Mucosa of stomach (tissue), 1 donor: ENCODE data around the gene SPINT3.

Experiments used
- H3K27me3 ChIP-seq: one replicate; pipeline ENCODE4 v1.7.0; 2013; ENCODE audit warnings: mild to moderate bottlenecking, low read length; ENCODE audit not compliant: control insufficient read depth, insufficient read depth
- H3K36me3 ChIP-seq: one replicate; pipeline ENCODE4 v1.7.0; 2013; ENCODE audit warnings: low read length; ENCODE audit not compliant: control insufficient read depth, insufficient read depth
- H3K4me1 ChIP-seq: one replicate; pipeline ENCODE4 v1.7.0; 2013; ENCODE audit warnings: mild to moderate bottlenecking, low read length; ENCODE audit not compliant: control insufficient read depth, insufficient read depth
- H3K4me3 ChIP-seq: one replicate; pipeline ENCODE4 v1.7.0; 2013; ENCODE audit warnings: low read length
- H3K9ac ChIP-seq: one replicate; pipeline ENCODE4 v1.7.0; 2013; ENCODE audit warnings: mild to moderate bottlenecking, low read length, moderate library complexity
- H3K9me3 ChIP-seq: one replicate; pipeline ENCODE4 v1.7.0; 2013; ENCODE audit warnings: mild to moderate bottlenecking, low read length, moderate library complexity; ENCODE audit not compliant: control insufficient read depth
- donor health status: Pancreatic carcinoma.

The SPINT3 gene

DNA sequence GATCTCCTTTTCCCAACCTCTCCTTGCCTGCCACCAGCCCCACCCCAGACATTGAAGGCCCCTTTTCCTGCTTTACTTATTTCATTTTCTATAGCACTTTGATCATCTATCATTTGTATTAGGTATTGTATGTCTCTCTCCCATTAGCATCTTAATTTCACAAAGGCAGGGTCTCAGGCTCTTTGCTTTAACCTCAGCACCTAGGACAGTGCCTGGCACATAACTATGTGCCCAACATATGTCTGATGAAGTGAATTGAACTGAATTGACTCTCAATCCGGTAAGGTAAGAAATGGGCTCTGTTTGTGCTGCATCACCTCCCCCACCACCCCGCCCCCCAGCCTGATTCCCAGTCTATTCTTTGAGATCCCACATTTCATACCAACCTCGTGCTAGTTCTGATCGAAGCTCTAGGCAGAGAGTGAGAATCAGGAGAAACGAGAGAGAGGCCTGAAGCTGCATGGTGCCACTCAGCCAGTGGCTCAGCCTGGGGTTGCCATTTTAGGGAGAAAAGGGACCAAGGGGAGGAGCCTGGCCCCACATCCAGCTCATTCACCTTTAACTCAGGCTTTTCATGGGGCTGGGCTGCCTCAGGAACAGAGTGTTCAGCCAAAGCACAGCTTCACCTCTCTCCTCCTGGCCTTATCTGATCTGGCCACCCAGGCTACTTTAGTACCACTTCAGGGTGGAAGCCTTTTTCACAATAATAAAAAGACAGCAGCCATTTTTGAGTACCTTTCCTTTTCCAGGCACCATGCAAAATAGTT, at the start of gene SPINT3:
Gene SPINT3, minus strand, starts transcription at position 476 of the 767 bp plus-strand sequence. Its CDS starts 14 bp downstream, at position 462.
- no peaks in the 10 kb centered on the region for H3K27me3 ChIP-seq
- H3K9me3 ChIP-seq = no peaks in the 10 kb centered on the region
- no peak within 1 kb of the TSS for H3K9ac ChIP-seq
- no peaks in the 10 kb centered on the region for H3K36me3 ChIP-seq
- no peaks in the 10 kb centered on the region for H3K4me1 ChIP-seq
- no peak within 1 kb of the TSS for H3K4me3 ChIP-seq

DNA sequence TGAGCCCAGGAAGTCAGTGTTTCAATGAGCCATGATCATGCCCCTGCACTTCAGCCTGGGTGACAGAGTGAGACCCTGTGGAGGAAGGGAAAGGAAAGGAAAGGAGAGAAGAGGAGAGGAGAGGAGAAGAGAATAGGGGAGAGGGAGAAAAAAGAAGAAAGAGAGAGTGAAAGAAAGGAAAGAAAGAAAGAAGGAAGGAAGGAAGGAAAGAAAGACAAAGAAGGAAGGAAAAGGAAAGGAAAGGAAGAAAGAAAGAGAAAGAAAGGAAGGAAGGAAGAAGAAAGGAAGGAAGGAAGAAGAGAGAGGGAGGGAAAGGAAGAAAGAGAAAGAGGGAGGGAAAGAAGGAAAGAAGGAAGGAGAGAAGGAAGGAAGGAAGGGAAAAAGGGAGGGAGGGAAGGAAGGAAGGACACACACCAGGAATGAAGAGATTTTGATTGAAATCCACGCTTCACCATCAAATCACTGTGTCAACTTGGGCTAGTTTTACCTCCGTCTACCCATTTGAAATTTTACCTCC, 49.4 kb upstream of the SPINT3 start:
- H3K4me3 ChIP-seq = no peak overlapping the region
- no peaks in the 10 kb centered on the region for H3K27me3 ChIP-seq
- H3K36me3 ChIP-seq = no peaks in the 10 kb centered on the region
- no peaks in the 10 kb centered on the region for H3K9me3 ChIP-seq
- no peak overlapping the region for H3K9ac ChIP-seq
- H3K4me1 ChIP-seq = no peaks in the 10 kb centered on the region

DNA sequence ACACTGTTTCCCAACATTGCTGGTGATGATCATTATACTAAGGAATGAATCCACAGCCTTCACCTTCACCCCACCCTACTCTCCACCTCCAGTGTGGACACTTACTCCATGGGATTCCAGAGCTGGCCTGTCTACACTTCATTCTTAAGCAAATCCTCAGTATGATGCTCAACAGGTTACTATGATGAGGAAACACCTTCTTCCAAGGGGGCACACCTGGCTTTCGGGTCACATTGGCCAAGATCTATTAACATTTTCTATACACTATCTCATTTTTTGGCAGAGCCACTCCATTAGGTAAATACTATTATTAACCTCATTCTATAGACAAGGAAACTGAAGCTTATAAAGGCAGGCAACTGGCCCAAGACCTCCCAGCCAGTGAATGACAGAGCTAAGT, 39.8 kb upstream of the SPINT3 start:
- H3K4me1 ChIP-seq = no peaks in the 10 kb centered on the region
- H3K36me3 ChIP-seq = no peaks in the 10 kb centered on the region
- no peak overlapping the region for H3K4me3 ChIP-seq
- no peak overlapping the region for H3K9ac ChIP-seq
- no peaks in the 10 kb centered on the region for H3K9me3 ChIP-seq
- H3K27me3 ChIP-seq = no peaks in the 10 kb centered on the region

DNA sequence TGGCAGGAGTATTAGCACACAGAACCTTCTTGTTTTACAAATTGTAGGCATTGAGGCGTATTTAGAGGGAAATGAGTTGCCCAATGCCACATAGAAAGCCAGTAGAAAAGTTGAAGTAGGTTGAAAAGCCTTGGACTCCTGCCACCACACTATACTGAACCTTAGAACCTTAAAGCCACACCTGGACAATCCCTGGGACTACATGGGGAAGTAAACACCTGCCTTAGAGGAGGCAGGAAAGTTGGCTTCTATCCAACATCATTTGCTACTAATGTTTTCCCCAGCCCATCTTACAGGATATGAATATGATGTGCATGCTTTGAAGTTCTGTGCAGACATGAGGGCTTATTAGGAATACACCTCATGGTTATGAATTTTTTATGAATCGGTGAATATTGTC, 37.0 kb upstream of the SPINT3 start:
- Histone ChIP-seq H3K9me3 (no peaks in the 10 kb centered on the region), H3K9ac (no peak overlapping the region), H3K4me3 (no peak overlapping the region), H3K4me1 (no peaks in the 10 kb centered on the region), H3K27me3 (no peaks in the 10 kb centered on the region), H3K36me3 (no peaks in the 10 kb centered on the region)

DNA sequence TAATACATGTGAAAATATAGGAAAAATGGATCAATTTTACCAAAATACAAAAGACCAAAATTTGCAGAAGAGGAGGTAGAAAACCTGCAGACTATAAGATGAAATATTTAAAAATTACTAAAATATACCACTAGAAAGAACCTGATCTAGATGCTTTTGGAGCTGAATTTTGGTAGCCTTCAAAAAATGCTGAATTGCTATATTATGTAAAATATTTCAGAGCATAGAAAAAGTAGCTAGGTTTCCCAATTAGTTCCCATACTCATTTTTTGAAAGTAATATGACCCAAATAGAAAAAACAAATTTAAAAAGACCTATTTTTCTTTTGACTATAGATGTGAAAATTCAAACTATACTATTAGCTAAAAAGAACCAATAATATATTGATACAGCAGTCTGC, 35.3 kb upstream of the SPINT3 start:
- Histone ChIP-seq H3K36me3 (no peaks in the 10 kb centered on the region), H3K27me3 (no peaks in the 10 kb centered on the region), H3K4me3 (no peak overlapping the region), H3K9me3 (no peaks in the 10 kb centered on the region), H3K9ac (no peak overlapping the region), H3K4me1 (no peaks in the 10 kb centered on the region)

- no peaks in the 10 kb centered on the region for H3K4me1 ChIP-seq
- H3K4me3 ChIP-seq = no peak overlapping the region
- no peaks in the 10 kb centered on the region for H3K36me3 ChIP-seq
- H3K9ac ChIP-seq = no peak overlapping the region
- no peaks in the 10 kb centered on the region for H3K27me3 ChIP-seq
- H3K9me3 ChIP-seq = no peaks in the 10 kb centered on the region
Observed at GRCh38 chr20:45548410-45548809, 33.0 kb upstream of the SPINT3 start.

GRCh38 chr20:45547206-45547770, 31.9 kb upstream of the SPINT3 start, which contains the start of gene EPPIN:
Gene EPPIN, minus strand, starts transcription at chr20:45547401. Its CDS starts 44 bp downstream, at chr20:45547357.
- no peak within 1 kb of the TSS for H3K4me3 ChIP-seq
- no peak within 1 kb of the TSS for H3K9ac ChIP-seq
- no peaks in the 10 kb centered on the region for H3K9me3 ChIP-seq
- no peaks in the 10 kb centered on the region for H3K27me3 ChIP-seq
- no peaks in the 10 kb centered on the region for H3K4me1 ChIP-seq
- no peaks in the 10 kb centered on the region for H3K36me3 ChIP-seq

- no peak overlapping the region for H3K4me3 ChIP-seq
- no peaks in the 10 kb centered on the region for H3K4me1 ChIP-seq
- H3K36me3 ChIP-seq = no peaks in the 10 kb centered on the region
- no peak overlapping the region for H3K9ac ChIP-seq
- H3K27me3 ChIP-seq = no peaks in the 10 kb centered on the region
- H3K9me3 ChIP-seq = no peaks in the 10 kb centered on the region
Observed at GRCh38 chr20:45545754-45546453, 30.5 kb upstream of the SPINT3 start.

GRCh38 chr20:45545351-45545750, 29.9 kb upstream of the SPINT3 start:
- Histone ChIP-seq H3K36me3 (no peaks in the 10 kb centered on the region), H3K4me3 (no peak overlapping the region), H3K9me3 (no peaks in the 10 kb centered on the region), H3K9ac (no peak overlapping the region), H3K27me3 (no peaks in the 10 kb centered on the region), H3K4me1 (no peaks in the 10 kb centered on the region)

DNA sequence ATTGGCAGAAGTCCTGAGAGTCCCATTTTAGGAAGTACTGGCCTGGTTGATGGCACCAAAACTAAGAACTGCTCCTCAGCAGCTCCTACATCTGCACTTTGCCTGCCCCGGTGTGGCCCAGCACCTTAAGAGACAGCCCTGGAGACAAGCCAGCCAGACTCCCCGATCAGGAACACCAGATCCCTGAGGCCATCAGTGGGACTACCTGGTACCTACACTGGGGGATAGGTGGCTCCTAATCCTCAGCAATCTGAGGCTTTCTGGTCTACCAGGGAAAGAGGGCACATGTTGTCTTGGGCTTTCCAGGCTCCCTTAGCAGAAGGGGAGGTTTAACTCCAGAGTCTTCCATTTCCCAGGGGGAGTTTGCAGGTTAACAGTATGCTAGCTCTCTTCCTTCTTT, 24.0 kb upstream of the SPINT3 start, which contains the start of gene WFDC6:
Gene WFDC6, minus strand, starts transcription at position 101 of the 400 bp plus-strand sequence. Its CDS starts 75 bp downstream, at position 26.
- Histone ChIP-seq H3K27me3 (no peaks in the 10 kb centered on the region), H3K36me3 (no peaks in the 10 kb centered on the region), H3K9ac (no peak within 1 kb of the TSS), H3K4me1 (no peaks in the 10 kb centered on the region), H3K4me3 (no peak within 1 kb of the TSS), H3K9me3 (no peaks in the 10 kb centered on the region)

GRCh38 chr20:45538209-45538799, 22.9 kb upstream of the SPINT3 start:
- Histone ChIP-seq H3K36me3 (no peaks in the 10 kb centered on the region), H3K9ac (no peak overlapping the region), H3K27me3 (no peaks in the 10 kb centered on the region), H3K4me3 (no peak overlapping the region), H3K9me3 (no peaks in the 10 kb centered on the region), H3K4me1 (no peaks in the 10 kb centered on the region)

DNA sequence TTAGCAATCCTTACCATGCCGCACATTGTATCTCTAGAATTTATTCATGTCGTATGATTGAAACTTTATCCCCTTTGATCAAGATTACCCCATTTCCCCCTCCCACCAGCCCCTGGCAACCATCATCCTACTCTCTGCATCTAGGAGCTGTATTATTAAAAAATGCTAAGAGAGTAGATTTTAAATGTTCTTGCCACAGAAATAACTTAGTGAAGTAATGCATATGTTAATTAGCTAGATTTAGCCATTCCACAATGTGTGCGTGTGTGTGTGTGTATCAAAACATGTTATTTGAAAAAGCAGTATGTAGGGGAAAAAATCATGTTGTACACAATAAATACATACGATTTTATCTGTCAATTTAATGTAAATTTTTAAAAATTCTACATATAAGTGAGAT, 11.9 kb upstream of the SPINT3 start:
- Histone ChIP-seq H3K4me3 (no peak overlapping the region), H3K9ac (no peak overlapping the region), H3K27me3 (no peaks in the 10 kb centered on the region), H3K9me3 (no peaks in the 10 kb centered on the region), H3K4me1 (no peaks in the 10 kb centered on the region), H3K36me3 (no peaks in the 10 kb centered on the region)
